Vagina (tissue), 2 donors: ENCODE measurements around the gene EHD2.

Source experiments
- POLR2A ChIP-seq, 2 donors: fragments of 450-650 bp; IDR thresholded peaks; one replicate each; pipeline ENCODE4 v1.6.1; 2017; ENCODE audit warnings: antibody characterized with exemption in 2 of 2, mild to moderate bottlenecking in 2 of 2, moderate library complexity in 2 of 2
- TF ChIP-seq, protein P1 (sequence below), 3 experiments: fragments of 450-650 bp in 2 of 3; fragments of 200-600 bp in 1 of 3; sonication (generic) in 1 of 3; IDR thresholded peaks; one replicate each; pipeline ENCODE4 v1.5.1; 2017 to 2019; ENCODE audit warnings: antibody characterized with exemption in 3 of 3, mild to moderate bottlenecking in 2 of 3, moderate library complexity in 2 of 3

DNA sequence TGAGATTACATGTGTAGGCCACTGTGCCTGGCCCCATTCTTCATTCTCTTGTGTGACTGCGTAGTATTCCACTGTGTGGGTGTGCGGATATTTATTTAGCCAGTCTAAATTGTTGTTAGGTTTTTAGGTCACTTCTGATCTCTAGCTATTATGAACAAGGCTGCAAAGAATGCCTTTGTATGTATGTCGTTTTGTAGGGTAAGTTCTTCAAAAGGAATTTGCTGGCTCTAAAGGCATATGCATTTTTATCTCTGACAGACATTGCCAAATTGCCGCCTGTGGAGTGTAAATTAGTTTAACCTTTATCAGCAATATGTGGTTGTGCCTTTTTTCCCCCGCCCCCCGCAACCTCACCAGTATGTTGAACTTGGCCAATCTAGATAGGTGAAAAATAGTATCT is 30.3 kb upstream of the EHD2 start:
- TF ChIP-seq, protein P1, sequence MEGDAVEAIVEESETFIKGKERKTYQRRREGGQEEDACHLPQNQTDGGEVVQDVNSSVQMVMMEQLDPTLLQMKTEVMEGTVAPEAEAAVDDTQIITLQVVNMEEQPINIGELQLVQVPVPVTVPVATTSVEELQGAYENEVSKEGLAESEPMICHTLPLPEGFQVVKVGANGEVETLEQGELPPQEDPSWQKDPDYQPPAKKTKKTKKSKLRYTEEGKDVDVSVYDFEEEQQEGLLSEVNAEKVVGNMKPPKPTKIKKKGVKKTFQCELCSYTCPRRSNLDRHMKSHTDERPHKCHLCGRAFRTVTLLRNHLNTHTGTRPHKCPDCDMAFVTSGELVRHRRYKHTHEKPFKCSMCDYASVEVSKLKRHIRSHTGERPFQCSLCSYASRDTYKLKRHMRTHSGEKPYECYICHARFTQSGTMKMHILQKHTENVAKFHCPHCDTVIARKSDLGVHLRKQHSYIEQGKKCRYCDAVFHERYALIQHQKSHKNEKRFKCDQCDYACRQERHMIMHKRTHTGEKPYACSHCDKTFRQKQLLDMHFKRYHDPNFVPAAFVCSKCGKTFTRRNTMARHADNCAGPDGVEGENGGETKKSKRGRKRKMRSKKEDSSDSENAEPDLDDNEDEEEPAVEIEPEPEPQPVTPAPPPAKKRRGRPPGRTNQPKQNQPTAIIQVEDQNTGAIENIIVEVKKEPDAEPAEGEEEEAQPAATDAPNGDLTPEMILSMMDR (IDR thresholded peaks at IDR 0.05) = no peak
- TF ChIP-seq POLR2A (IDR thresholded peaks at IDR 0.05) = no peak
